Measurements from ENCODE around the gene SMTNL1. TPM values are rescaled to one million over a fixed set of nuclear protein-coding genes. Genes with fewer than 3 reads are reported as not detected.

SMTNL1 gene
- total and polyA plus RNA-seq, 5 experiments from 2014 or later = 0.12 to 0.37 TPM; not detected in 3

GRCh38 chr11:57499983-57500461, 37.4 kb upstream of the SMTNL1 start:
- ATAC-seq = no peak
- peaks cover 0 to 10% (median 7%) of the 10 kb centered on the region in 4 donors for H3K4me1 Mint-ChIP-seq
- peak overlapping the region in 1 of 10 donors; percentile 40 for H3K27ac Mint-ChIP-seq
- H3K9me3 Mint-ChIP-seq = no peaks in the 10 kb centered on the region
- no peaks in the 10 kb centered on the region for H3K27me3 Mint-ChIP-seq
- POLR2A ChIA-PET = interaction anchor here (0.5 to 1.5 kb wide), 2 partner anchors 8 to 15 kb away, joined by 3 read pairs; partner anchors contain the start of gene SLC43A1
- peak in 1 of 10 donors; percentile 30 for DNase-seq
- H3K36me3 Mint-ChIP-seq = peaks cover 0 to 50% (median 7%) of the 10 kb centered on the region in 3 donors
- peak overlapping the region in 1 of 10 donors; percentile 6 for H3K4me3 Mint-ChIP-seq

- no peak overlapping the region for H3K27ac Mint-ChIP-seq
- H3K4me3 Mint-ChIP-seq = peak overlapping the region in 1 of 10 donors; percentile 6
- POLR2A ChIA-PET = interaction anchor here (1.5 kb wide), 1 partner anchor 15 kb away, joined by 3 read pairs; the partner anchor contains the start of gene SLC43A1
- H3K9me3 Mint-ChIP-seq = no peaks in the 10 kb centered on the region
- peaks cover 0 to 52% (median 7%) of the 10 kb centered on the region in 3 donors for H3K36me3 Mint-ChIP-seq
- H3K27me3 Mint-ChIP-seq = no peaks in the 10 kb centered on the region
- DNase-seq (no peak), ATAC-seq (no peak)
- H3K4me1 Mint-ChIP-seq = peaks cover 0 to 10% (median 7%) of the 10 kb centered on the region in 4 donors
These were observed 36.9 kb upstream of the SMTNL1 start for GRCh38 chr11:57500515-57500914.

- Mint-ChIP-seq H3K4me1 (peaks cover 0 to 10% (median 7%) of the 10 kb centered on the region in 4 donors), H3K9me3 (no peaks in the 10 kb centered on the region), H3K27ac (no peak overlapping the region), H3K36me3 (peaks cover 0 to 53% (median 5%) of the 10 kb centered on the region in 3 donors), H3K4me3 (no peak overlapping the region), H3K27me3 (no peaks in the 10 kb centered on the region)
- POLR2A ChIA-PET = interaction anchor here (1.5 kb wide), 1 partner anchor 14 kb away, joined by 3 read pairs; the partner anchor contains the start of gene SLC43A1
- DNase-seq = no peak
- ATAC-seq = no peak
These were observed 36.5 kb upstream of the SMTNL1 start for GRCh38 chr11:57500926-57501325.

- H3K4me3 Mint-ChIP-seq = no peak overlapping the region
- peak overlapping the region in 1 of 10 donors; percentile 27 for H3K27ac Mint-ChIP-seq
- no peak for DNase-seq
- H3K36me3 Mint-ChIP-seq = peaks cover 0 to 54% (median 4%) of the 10 kb centered on the region in 3 donors
- POLR2A ChIA-PET = interaction anchor here (0.5 to 1.3 kb wide), 2 partner anchors 14 to 202 kb away, joined by 3 read pairs; partner anchors contain the start of gene SLC43A1
- H3K4me1 Mint-ChIP-seq = peaks cover 0 to 10% (median 7%) of the 10 kb centered on the region in 4 donors
- no peaks in the 10 kb centered on the region for H3K27me3 Mint-ChIP-seq
- ATAC-seq = no peak
- no peaks in the 10 kb centered on the region for H3K9me3 Mint-ChIP-seq
These were observed 35.4 kb upstream of the SMTNL1 start for GRCh38 chr11:57501953-57502352.

GRCh38 chr11:57502376-57502775, 35.0 kb upstream of the SMTNL1 start:
- H3K36me3 Mint-ChIP-seq = peaks cover 0 to 53% (median 4%) of the 10 kb centered on the region in 3 donors
- peaks cover 0 to 10% (median 7%) of the 10 kb centered on the region in 4 donors for H3K4me1 Mint-ChIP-seq
- no peaks in the 10 kb centered on the region for H3K27me3 Mint-ChIP-seq
- DNase-seq (no peak), ATAC-seq (no peak)
- H3K4me3 Mint-ChIP-seq = no peak overlapping the region
- no peaks in the 10 kb centered on the region for H3K9me3 Mint-ChIP-seq
- H3K27ac Mint-ChIP-seq = peak overlapping the region in 1 of 10 donors; percentile 27
- POLR2A ChIA-PET = interaction anchor here (1.3 kb wide), 1 partner anchor 13 kb away, joined by 3 read pairs; the partner anchor contains the start of gene SLC43A1

GRCh38 chr11:57502870-57503269, 34.5 kb upstream of the SMTNL1 start:
- no peaks in the 10 kb centered on the region for H3K9me3 Mint-ChIP-seq
- peaks cover 0 to 51% (median 4%) of the 10 kb centered on the region in 3 donors for H3K36me3 Mint-ChIP-seq
- POLR2A ChIA-PET = interaction anchor here (0.6 to 1.3 kb wide), 2 partner anchors 13 to 231 kb away, joined by 3 to 5 read pairs; partner anchors contain the start of gene SLC43A1
- H3K4me1 Mint-ChIP-seq = peaks cover 0 to 10% (median 7%) of the 10 kb centered on the region in 4 donors
- no peak overlapping the region for H3K4me3 Mint-ChIP-seq
- DNase-seq (no peak), ATAC-seq (no peak)
- no peaks in the 10 kb centered on the region for H3K27me3 Mint-ChIP-seq
- peak overlapping the region in 1 of 10 donors; percentile 33 for H3K27ac Mint-ChIP-seq

GRCh38 chr11:57504511-57504910, 32.9 kb upstream of the SMTNL1 start:
- H3K9me3 Mint-ChIP-seq = no peaks in the 10 kb centered on the region
- POLR2A ChIA-PET = interaction anchor here (2.3 kb wide), 1 partner anchor 10 kb away, joined by 6 read pairs; no protein-coding TSS in a partner anchor
- H3K36me3 Mint-ChIP-seq = peaks cover 0 to 46% (median 4%) of the 10 kb centered on the region in 3 donors
- no peak for ATAC-seq
- DNase-seq = no peak
- no peaks in the 10 kb centered on the region for H3K27me3 Mint-ChIP-seq
- H3K27ac Mint-ChIP-seq = no peak overlapping the region
- peaks cover 2 to 10% (median 7%) of the 10 kb centered on the region in 4 donors for H3K4me1 Mint-ChIP-seq
- H3K4me3 Mint-ChIP-seq = no peak overlapping the region

- peaks cover 2 to 7% (median 3%) of the 10 kb centered on the region in 4 donors for H3K4me1 Mint-ChIP-seq
- no peak overlapping the region for H3K27ac Mint-ChIP-seq
- no peaks in the 10 kb centered on the region for H3K27me3 Mint-ChIP-seq
- ATAC-seq (no peak), DNase-seq (no peak)
- POLR2A ChIA-PET = interaction anchor here (1.0 kb wide), 1 partner anchor 13 kb away, joined by 4 read pairs; no protein-coding TSS in a partner anchor
- H3K36me3 Mint-ChIP-seq = peaks cover 0 to 39% (median 0%) of the 10 kb centered on the region in 3 donors
- H3K9me3 Mint-ChIP-seq = no peaks in the 10 kb centered on the region
- no peak overlapping the region for H3K4me3 Mint-ChIP-seq
These were observed 30.9 kb upstream of the SMTNL1 start for GRCh38 chr11:57506522-57506921.

- POLR2A ChIA-PET = interaction anchor here (0.7 kb wide), 2 partner anchors 9 to 286 kb away, joined by 3 read pairs; no protein-coding TSS in a partner anchor
- peaks cover 13 to 25% (median 23%) of the 10 kb centered on the region in 4 donors for H3K4me1 Mint-ChIP-seq
- H3K27ac Mint-ChIP-seq = peak overlapping the region in 1 of 10 donors; percentile 56
- DNase-seq = peak in 1 of 10 donors; percentile 15
- peaks cover 0 to 29% (median 0%) of the 10 kb centered on the region in 3 donors for H3K36me3 Mint-ChIP-seq
- H3K4me3 Mint-ChIP-seq = no peak overlapping the region
- H3K27me3 Mint-ChIP-seq = no peaks in the 10 kb centered on the region
- H3K9me3 Mint-ChIP-seq = no peaks in the 10 kb centered on the region
- no peak for ATAC-seq
These were observed 28.8 kb upstream of the SMTNL1 start for GRCh38 chr11:57508341-57509170.

- POLR2A ChIA-PET = interaction anchor here (0.7 to 1.3 kb wide), 2 partner anchors 14 to 19 kb away, joined by 3 read pairs; no protein-coding TSS in a partner anchor
- Mint-ChIP-seq H3K36me3 (peaks cover 0 to 10% (median 0%) of the 10 kb centered on the region in 3 donors), H3K4me3 (peak overlapping the region in 7 of 10 donors; percentile 5 to 71 (median 26)), H3K27me3 (no peaks in the 10 kb centered on the region), H3K9me3 (no peaks in the 10 kb centered on the region), H3K27ac (peak overlapping the region; percentile 57 to 88 (median 72)), H3K4me1 (peaks cover 20 to 41% (median 35%) of the 10 kb centered on the region in 4 donors)
- DNase-seq (peak in 2 of 10 donors; percentile 16 to 21), ATAC-seq (peak in 1 of 2 donors; percentile 54)
These were observed 25.5 kb upstream of the SMTNL1 start for GRCh38 chr11:57511741-57512430.

- Mint-ChIP-seq H3K4me1 (peaks cover 20 to 41% (median 35%) of the 10 kb centered on the region in 4 donors), H3K9me3 (no peaks in the 10 kb centered on the region), H3K27me3 (no peaks in the 10 kb centered on the region), H3K27ac (peak overlapping the region; percentile 44 to 92 (median 72)), H3K4me3 (peak overlapping the region in 9 of 10 donors; percentile 29 to 99 (median 96)), H3K36me3 (peaks cover 0 to 6% (median 0%) of the 10 kb centered on the region in 3 donors)
- DNase-seq (peak in 1 of 10 donors; percentile 62), ATAC-seq (no peak)
- POLR2A ChIA-PET = interaction anchor here (1.2 kb wide), 1 partner anchor 36 kb away, joined by 3 read pairs; no protein-coding TSS in a partner anchor
These were observed 24.5 kb upstream of the SMTNL1 start for GRCh38 chr11:57512646-57513451.

All from naive thymus-derived CD8-positive, alpha-beta T cell (primary cell).